ENCODE measurements around the gene MFSD11. TPM values are rescaled to one million over a fixed set of nuclear protein-coding genes. Genes with fewer than 3 reads are reported as not detected.

The MFSD11 gene
- total and polyA plus RNA-seq, 11 donors: 14.3 to 36.5 (median 25.3) TPM

GRCh38 chr17:76725580-76726230, 12.2 kb upstream of the MFSD11 start:
- Histone ChIP-seq H3K27ac (peak overlapping the region; percentile 96 to 100 (median 98)), H3K4me1 (peaks cover 9 to 75% (median 55%) of the 10 kb centered on the region in 12 donors), H3K36me3 (peaks cover 0 to 65% (median 54%) of the 10 kb centered on the region in 9 donors), H3K27me3 (no peaks in the 10 kb centered on the region), H3K4me3 (peak overlapping the region; percentile 71 to 99 (median 88)), H3K9me3 (no peaks in the 10 kb centered on the region)
- DNase-seq: peak; percentile 83 to 89 (median 85)
- ATAC-seq: peak in 3 of 4 donors; percentile 48 to 64 (median 58)
- WGBS, 4 donors: 2 to 3% (median 3%) methylated on average over 25 to 38 of the region's 38 CpGs
- intact Hi-C loops (cut with DNase I): loop anchor here in 4 of 10 donors (1.0 to 10.0 kb wide), 4 partner anchors 12 to 168 kb away; partner anchors contain the start of gene SRSF2 (in 1 of the 4)
- TF ChIP-seq CTCF (IDR thresholded peaks at IDR 0.05) (no peak), POLR2A (IDR thresholded peaks at IDR 0.05) (no peak)

GRCh38 chr17:76726231-76726775, 11.6 kb upstream of the MFSD11 start, which contains the start of gene JMJD6:
Gene JMJD6 (minus strand): TSS chr17:76726606. CDS start chr17:76726475, 131 bp downstream.
- TF ChIP-seq CTCF (IDR thresholded peaks at IDR 0.05) (no peak), POLR2A (IDR thresholded peaks at IDR 0.05) (peak; percentile 53 to 90)
- Histone ChIP-seq H3K36me3 (peaks cover 0 to 64% (median 52%) of the 10 kb centered on the region in 9 donors), H3K27ac (peak within 1 kb of the TSS; percentile 96 to 100 (median 98)), H3K4me1 (peaks cover 6 to 73% (median 51%) of the 10 kb centered on the region in 12 donors), H3K27me3 (no peaks in the 10 kb centered on the region), H3K9me3 (no peaks in the 10 kb centered on the region), H3K4me3 (peak within 1 kb of the TSS; percentile 71 to 99 (median 88))
- DNase-seq (peak; percentile 97 to 98 (median 98)), ATAC-seq (peak; percentile 93 to 96 (median 95))
- intact Hi-C loops (cut with DNase I): loop anchor here in 4 of 10 donors (1.0 to 10.0 kb wide), 4 partner anchors 11 to 169 kb away; partner anchors contain the start of gene SRSF2 (in 1 of the 4)
- WGBS, 4 donors: 0 to 3% (median 0%) methylated on average over 7 to 60 of the region's 60 CpGs

GRCh38 chr17:76726776-76727718, 10.9 kb upstream of the MFSD11 start, which contains the start of gene METTL23:
Gene METTL23 (plus strand): TSS chr17:76726839. CDS start chr17:76729711, 2,872 bp downstream.
- Histone ChIP-seq H3K36me3 (peaks cover 0 to 64% (median 52%) of the 10 kb centered on the region in 9 donors), H3K27ac (peak within 1 kb of the TSS; percentile 96 to 100 (median 98)), H3K9me3 (no peaks in the 10 kb centered on the region), H3K4me3 (peak within 1 kb of the TSS; percentile 71 to 99 (median 88)), H3K27me3 (no peaks in the 10 kb centered on the region), H3K4me1 (peaks cover 6 to 74% (median 46%) of the 10 kb centered on the region in 12 donors)
- intact Hi-C loops (cut with DNase I): loop anchor here in 4 of 10 donors (1.0 to 10.0 kb wide), 4 partner anchors 10 to 170 kb away; partner anchors contain the start of gene SRSF2 (in 1 of the 4)
- DNase-seq (peak; percentile 87 to 93 (median 90)), ATAC-seq (peak; percentile 27 to 64 (median 61))
- TF ChIP-seq POLR2A (IDR thresholded peaks at IDR 0.05): no peak
- peak; percentile 55 to 92 (median 68) for TF ChIP-seq CTCF (IDR thresholded peaks at IDR 0.05)
- 2 to 6% (median 3%) methylated on average over 26 to 71 of the region's 71 CpGs for whole genome bisulfite sequencing, 4 donors

Data from heart left ventricle (tissue), 16 donors.